Measurements from ENCODE around the gene SAMD11. TPM values are rescaled to one million over a fixed set of nuclear protein-coding genes. Genes with fewer than 3 reads are reported as not detected.

The SAMD11 gene
- total and polyA plus RNA-seq, 5 donors from 2014 or later: 0.14 to 0.31 TPM; not detected in 3

- H3K9me3 Mint-ChIP-seq: no peaks in the 10 kb centered on the region
- H3K4me1 ChIP-seq (ENCODE audit: control insufficient read depth, insufficient read depth, low read length, poor library complexity, severe bottlenecking): peaks cover 3% of the 10 kb centered on the region
- no peak overlapping the region for H3K27ac ChIP-seq (ENCODE audit: insufficient read depth, low read length, poor library complexity, severe bottlenecking)
- H3K36me3 Mint-ChIP-seq: no peaks in the 10 kb centered on the region
- H3K4me3 Mint-ChIP-seq: no peak overlapping the region
- H3K27ac Mint-ChIP-seq: no peak overlapping the region
- H3K27me3 Mint-ChIP-seq: peaks cover 33% of the 10 kb centered on the region
- H3K27me3 ChIP-seq (ENCODE audit: control insufficient read depth, insufficient read depth, low read length): no peaks in the 10 kb centered on the region
- ATAC-seq (ENCODE audit: low read depth in 2 of 2) (no peak), DNase-seq (no peak)
- no peaks in the 10 kb centered on the region for H3K9me3 ChIP-seq (ENCODE audit: control insufficient read depth in 2 of 2, low read length in 2 of 2)
- H3K36me3 ChIP-seq (ENCODE audit: control insufficient read depth, insufficient read depth, low read length): no peaks in the 10 kb centered on the region
- peaks cover 0 to 6% (median 1%) of the 10 kb centered on the region in 4 donors for H3K4me1 Mint-ChIP-seq
- no peak overlapping the region for H3K4me3 ChIP-seq (ENCODE audit: low read depth, low read length)
Measured at GRCh38 chr1:915295-916172, 8.2 kb upstream of the SAMD11 start.

- ATAC-seq (ENCODE audit: low read depth in 2 of 2) (no peak), DNase-seq (no peak)
- Histone ChIP-seq H3K27me3 (ENCODE audit: control insufficient read depth, insufficient read depth, low read length) (peaks cover under 1% of the 10 kb centered on the region), H3K4me3 (ENCODE audit: low read depth, low read length) (no peak overlapping the region), H3K27ac (ENCODE audit: insufficient read depth, low read length, poor library complexity, severe bottlenecking) (no peak overlapping the region), H3K4me1 (ENCODE audit: control insufficient read depth, insufficient read depth, low read length, poor library complexity, severe bottlenecking) (peaks cover 12% of the 10 kb centered on the region), H3K9me3 (ENCODE audit: control insufficient read depth in 2 of 2, low read length in 2 of 2) (no peaks in the 10 kb centered on the region), H3K36me3 (ENCODE audit: control insufficient read depth, insufficient read depth, low read length) (no peaks in the 10 kb centered on the region)
- H3K9me3 Mint-ChIP-seq: no peaks in the 10 kb centered on the region
- no peak overlapping the region for H3K4me3 Mint-ChIP-seq
- H3K27ac Mint-ChIP-seq: no peak overlapping the region
- H3K27me3 Mint-ChIP-seq: peaks cover 26% of the 10 kb centered on the region
- no peaks in the 10 kb centered on the region for H3K36me3 Mint-ChIP-seq
- peaks cover 0 to 9% (median 3%) of the 10 kb centered on the region in 4 donors for H3K4me1 Mint-ChIP-seq
Measured at GRCh38 chr1:916173-917075, 7.3 kb upstream of the SAMD11 start.

GRCh38 chr1:917076-917459 is 6.7 kb upstream of the SAMD11 start:
- no peak overlapping the region for H3K27ac Mint-ChIP-seq
- no peaks in the 10 kb centered on the region for H3K36me3 Mint-ChIP-seq
- H3K4me3 Mint-ChIP-seq: no peak overlapping the region
- Histone ChIP-seq H3K4me3 (ENCODE audit: low read depth, low read length) (no peak overlapping the region), H3K9me3 (ENCODE audit: control insufficient read depth in 2 of 2, low read length in 2 of 2) (no peaks in the 10 kb centered on the region), H3K27ac (ENCODE audit: insufficient read depth, low read length, poor library complexity, severe bottlenecking) (no peak overlapping the region), H3K36me3 (ENCODE audit: control insufficient read depth, insufficient read depth, low read length) (no peaks in the 10 kb centered on the region), H3K27me3 (ENCODE audit: control insufficient read depth, insufficient read depth, low read length) (peaks cover 4% of the 10 kb centered on the region), H3K4me1 (ENCODE audit: control insufficient read depth, insufficient read depth, low read length, poor library complexity, severe bottlenecking) (peaks cover 12% of the 10 kb centered on the region)
- DNase-seq (no peak), ATAC-seq (ENCODE audit: low read depth in 2 of 2) (no peak)
- no peaks in the 10 kb centered on the region for H3K9me3 Mint-ChIP-seq
- H3K27me3 Mint-ChIP-seq: peaks cover 27% of the 10 kb centered on the region
- H3K4me1 Mint-ChIP-seq: peaks cover 0 to 10% (median 4%) of the 10 kb centered on the region in 4 donors

GRCh38 chr1:917466-918091 is 6.1 kb upstream of the SAMD11 start:
- Histone ChIP-seq H3K4me3 (ENCODE audit: low read depth, low read length) (no peak overlapping the region), H3K9me3 (ENCODE audit: control insufficient read depth in 2 of 2, low read length in 2 of 2) (no peaks in the 10 kb centered on the region), H3K27ac (ENCODE audit: insufficient read depth, low read length, poor library complexity, severe bottlenecking) (no peak overlapping the region), H3K27me3 (ENCODE audit: control insufficient read depth, insufficient read depth, low read length) (peaks cover 4% of the 10 kb centered on the region), H3K36me3 (ENCODE audit: control insufficient read depth, insufficient read depth, low read length) (no peaks in the 10 kb centered on the region), H3K4me1 (ENCODE audit: control insufficient read depth, insufficient read depth, low read length, poor library complexity, severe bottlenecking) (peaks cover 12% of the 10 kb centered on the region)
- Mint-ChIP-seq H3K4me1 (peaks cover 0 to 10% (median 3%) of the 10 kb centered on the region in 4 donors), H3K9me3 (no peaks in the 10 kb centered on the region), H3K27me3 (peaks cover 29% of the 10 kb centered on the region), H3K27ac (no peak overlapping the region), H3K36me3 (no peaks in the 10 kb centered on the region), H3K4me3 (no peak overlapping the region)
- no peak for DNase-seq
- ATAC-seq (ENCODE audit: low read depth in 2 of 2): no peak

- DNase-seq (no peak), ATAC-seq (ENCODE audit: low read depth in 2 of 2) (no peak)
- Histone ChIP-seq H3K27me3 (ENCODE audit: control insufficient read depth, insufficient read depth, low read length) (peaks cover 4% of the 10 kb centered on the region), H3K27ac (ENCODE audit: insufficient read depth, low read length, poor library complexity, severe bottlenecking) (no peak overlapping the region), H3K36me3 (ENCODE audit: control insufficient read depth, insufficient read depth, low read length) (no peaks in the 10 kb centered on the region), H3K4me3 (ENCODE audit: low read depth, low read length) (no peak overlapping the region), H3K4me1 (ENCODE audit: control insufficient read depth, insufficient read depth, low read length, poor library complexity, severe bottlenecking) (peaks cover 18% of the 10 kb centered on the region), H3K9me3 (ENCODE audit: control insufficient read depth in 2 of 2, low read length in 2 of 2) (no peaks in the 10 kb centered on the region)
- Mint-ChIP-seq H3K27ac (no peak overlapping the region), H3K4me1 (peaks cover 0 to 15% (median 6%) of the 10 kb centered on the region in 4 donors), H3K9me3 (peaks cover 0 to under 1% (median 0%) of the 10 kb centered on the region in 7 donors), H3K4me3 (no peak overlapping the region), H3K27me3 (peaks cover 31% of the 10 kb centered on the region), H3K36me3 (no peaks in the 10 kb centered on the region)
Measured at GRCh38 chr1:918353-918752, 5.4 kb upstream of the SAMD11 start.

GRCh38 chr1:918843-919242 is 4.9 kb upstream of the SAMD11 start:
- H3K27ac ChIP-seq (ENCODE audit: insufficient read depth, low read length, poor library complexity, severe bottlenecking): no peak overlapping the region
- H3K4me3 ChIP-seq (ENCODE audit: low read depth, low read length): no peak overlapping the region
- ATAC-seq (ENCODE audit: low read depth in 2 of 2): no peak
- no peak overlapping the region for H3K27ac Mint-ChIP-seq
- H3K36me3 Mint-ChIP-seq: no peaks in the 10 kb centered on the region
- DNase-seq: no peak
- peaks cover 0 to 1% (median 0%) of the 10 kb centered on the region in 7 donors for H3K9me3 Mint-ChIP-seq
- H3K9me3 ChIP-seq (ENCODE audit: control insufficient read depth in 2 of 2, low read length in 2 of 2): no peaks in the 10 kb centered on the region
- H3K4me1 ChIP-seq (ENCODE audit: control insufficient read depth, insufficient read depth, low read length, poor library complexity, severe bottlenecking): peaks cover 20% of the 10 kb centered on the region
- peaks cover 4% of the 10 kb centered on the region for H3K27me3 ChIP-seq (ENCODE audit: control insufficient read depth, insufficient read depth, low read length)
- no peaks in the 10 kb centered on the region for H3K36me3 ChIP-seq (ENCODE audit: control insufficient read depth, insufficient read depth, low read length)
- no peak overlapping the region for H3K4me3 Mint-ChIP-seq
- H3K4me1 Mint-ChIP-seq: peaks cover 0 to 17% (median 7%) of the 10 kb centered on the region in 4 donors
- peaks cover 34% of the 10 kb centered on the region for H3K27me3 Mint-ChIP-seq

GRCh38 chr1:919271-919872 is 4.4 kb upstream of the SAMD11 start:
- H3K27me3 ChIP-seq (ENCODE audit: control insufficient read depth, insufficient read depth, low read length): peaks cover 4% of the 10 kb centered on the region
- peaks cover 0 to 17% (median 7%) of the 10 kb centered on the region in 4 donors for H3K4me1 Mint-ChIP-seq
- no peak overlapping the region for H3K27ac Mint-ChIP-seq
- H3K4me1 ChIP-seq (ENCODE audit: control insufficient read depth, insufficient read depth, low read length, poor library complexity, severe bottlenecking): peaks cover 20% of the 10 kb centered on the region
- H3K4me3 ChIP-seq (ENCODE audit: low read depth, low read length): no peak overlapping the region
- no peak for DNase-seq
- H3K4me3 Mint-ChIP-seq: no peak overlapping the region
- H3K36me3 ChIP-seq (ENCODE audit: control insufficient read depth, insufficient read depth, low read length): no peaks in the 10 kb centered on the region
- H3K36me3 Mint-ChIP-seq: no peaks in the 10 kb centered on the region
- H3K27me3 Mint-ChIP-seq: peaks cover 34% of the 10 kb centered on the region
- no peaks in the 10 kb centered on the region for H3K9me3 ChIP-seq (ENCODE audit: control insufficient read depth in 2 of 2, low read length in 2 of 2)
- peaks cover 0 to 1% (median 0%) of the 10 kb centered on the region in 7 donors for H3K9me3 Mint-ChIP-seq
- no peak overlapping the region for H3K27ac ChIP-seq (ENCODE audit: insufficient read depth, low read length, poor library complexity, severe bottlenecking)
- ATAC-seq (ENCODE audit: low read depth in 2 of 2): no peak
